ENCODE results near the gene FARP2. TPM values are rescaled to one million over a fixed set of nuclear protein-coding genes. Genes with fewer than 3 reads are reported as not detected.

Gene FARP2
- total and polyA plus RNA-seq, 10 of the 15 experiments (the other 5 are each of a cell fraction or from before 2014, with no cell fraction given) = 5.5 to 67.5 (median 36.8) TPM

DNA sequence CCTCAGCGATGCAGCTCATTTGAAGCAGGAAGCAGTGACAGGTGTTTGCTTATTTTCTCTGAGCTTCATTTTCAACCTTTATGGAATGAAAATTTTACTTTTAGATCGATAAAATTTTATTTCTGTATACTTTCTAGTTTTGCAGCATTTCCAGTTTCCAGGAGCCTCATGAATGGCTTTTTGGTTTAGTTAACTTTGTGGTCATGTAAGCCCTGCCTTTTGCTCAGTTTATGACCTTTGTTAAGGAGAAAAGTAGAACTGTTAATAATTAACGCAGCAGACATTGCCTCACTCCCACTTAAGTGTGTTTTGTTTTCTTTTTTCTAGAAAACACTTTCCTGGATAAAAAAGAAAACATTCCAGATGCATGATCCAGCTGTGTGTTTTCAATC, 4.4 kb upstream of the FARP2 start:
- intact Hi-C loops (cut with micrococcal nuclease; ENCODE audit: unreplicated experiment) = loop anchor here (10.0 kb wide), 1 partner anchor 263 kb away; no protein-coding TSS in a partner anchor
- Histone ChIP-seq H3K4me3 (no peak overlapping the region), H3K79me2 (ENCODE audit: control insufficient read depth, insufficient read depth, low read length) (peaks cover 5% of the 10 kb centered on the region), H3K4me1 (ENCODE audit: control insufficient read depth, insufficient read depth, low read length) (no peaks in the 10 kb centered on the region; the same call in 1 of the 2 replicates), H3K9ac (ENCODE audit: control insufficient read depth, insufficient read depth, low read length) (no peak overlapping the region), H4K20me1 (ENCODE audit: control insufficient read depth, insufficient read depth) (no peaks in the 10 kb centered on the region), H3K9me3 (replicated peaks; ENCODE audit: control insufficient read depth, insufficient read depth, low read length) (no peaks in the 10 kb centered on the region), H3K36me3 (ENCODE audit: control insufficient read depth in 2 of 2, insufficient read depth in 2 of 2, low read length in 1 of 2) (peaks cover 15 to 35% of the 10 kb centered on the region in 2 experiments), H3K27ac (ENCODE audit: control insufficient read depth, insufficient read depth) (no peak overlapping the region), H2AFZ (ENCODE audit: control insufficient read depth, low read depth, low read length) (no peak overlapping the region), H3K27me3 (replicated peaks in 1 of 2; ENCODE audit: control insufficient read depth in 2 of 2, insufficient read depth in 2 of 2, low read length in 1 of 2) (no peaks in the 10 kb centered on the region), H3K4me2 (ENCODE audit: control insufficient read depth, insufficient read depth) (no peak overlapping the region)
- in situ Hi-C loops (cut with MboI) = loop anchor here (5.0 kb wide), 1 partner anchor 526 kb away; no protein-coding TSS in a partner anchor
- POLR2A ChIA-PET = no interaction called here
- no TSS peak for BruUV-seq (replicated peaks)
- CTCF ChIA-PET = interaction anchor here (1.0 to 2.5 kb wide), 4 partner anchors 11 to 41 kb away, joined by 3 to 7 read pairs (median 5); no protein-coding TSS in a partner anchor
- WGBS (ENCODE audit: insufficient coverage, insufficient replicate concordance, low lambda C conversion rate, missing lambda C conversion rate) = 66% methylated on average over 3 of the region's 3 CpGs
- TF ChIP-seq YBX1 (IDR thresholded peaks at IDR 0.05) (no peak), KLF5 (IDR thresholded peaks at IDR 0.05; ENCODE audit: partially characterized antibody) (no peak), CBFB (IDR thresholded peaks at IDR 0.05; ENCODE audit: low read depth) (no peak), MXI1 (IDR thresholded peaks at IDR 0.05; ENCODE audit: low read depth, low read length) (no peak), SUZ12 (IDR thresholded peaks at IDR 0.05; ENCODE audit: unreplicated experiment) (no peak), SPI1 (IDR thresholded peaks at IDR 0.05; ENCODE audit: borderline replicate concordance, insufficient read depth, low read depth, low read length) (no peak), BMI1 (IDR thresholded peaks at IDR 0.05; ENCODE audit: borderline replicate concordance) (no peak), KDM1A (IDR thresholded peaks at IDR 0.05; ENCODE audit: borderline replicate concordance) (no peak), NR2C2 (IDR thresholded peaks at IDR 0.05; ENCODE audit: borderline replicate concordance, control insufficient read depth, insufficient read length, low read depth) (no peak), MYB (IDR thresholded peaks at IDR 0.05; ENCODE audit: borderline replicate concordance, low read depth, low read length) (no peak), SRF (IDR thresholded peaks at IDR 0.05; ENCODE audit: low read depth in 2 of 2, low read length in 2 of 2) (no peak), CREM (IDR thresholded peaks at IDR 0.05; ENCODE audit: low read depth) (no peak), MYC (IDR thresholded peaks at IDR 0.05; ENCODE audit: insufficient read depth, insufficient read length, insufficient replicate concordance, low read length, severe bottlenecking) (no peak), ZNF217 (IDR thresholded peaks at IDR 0.05) (no peak)
- TF ChIP-seq, protein P1, sequence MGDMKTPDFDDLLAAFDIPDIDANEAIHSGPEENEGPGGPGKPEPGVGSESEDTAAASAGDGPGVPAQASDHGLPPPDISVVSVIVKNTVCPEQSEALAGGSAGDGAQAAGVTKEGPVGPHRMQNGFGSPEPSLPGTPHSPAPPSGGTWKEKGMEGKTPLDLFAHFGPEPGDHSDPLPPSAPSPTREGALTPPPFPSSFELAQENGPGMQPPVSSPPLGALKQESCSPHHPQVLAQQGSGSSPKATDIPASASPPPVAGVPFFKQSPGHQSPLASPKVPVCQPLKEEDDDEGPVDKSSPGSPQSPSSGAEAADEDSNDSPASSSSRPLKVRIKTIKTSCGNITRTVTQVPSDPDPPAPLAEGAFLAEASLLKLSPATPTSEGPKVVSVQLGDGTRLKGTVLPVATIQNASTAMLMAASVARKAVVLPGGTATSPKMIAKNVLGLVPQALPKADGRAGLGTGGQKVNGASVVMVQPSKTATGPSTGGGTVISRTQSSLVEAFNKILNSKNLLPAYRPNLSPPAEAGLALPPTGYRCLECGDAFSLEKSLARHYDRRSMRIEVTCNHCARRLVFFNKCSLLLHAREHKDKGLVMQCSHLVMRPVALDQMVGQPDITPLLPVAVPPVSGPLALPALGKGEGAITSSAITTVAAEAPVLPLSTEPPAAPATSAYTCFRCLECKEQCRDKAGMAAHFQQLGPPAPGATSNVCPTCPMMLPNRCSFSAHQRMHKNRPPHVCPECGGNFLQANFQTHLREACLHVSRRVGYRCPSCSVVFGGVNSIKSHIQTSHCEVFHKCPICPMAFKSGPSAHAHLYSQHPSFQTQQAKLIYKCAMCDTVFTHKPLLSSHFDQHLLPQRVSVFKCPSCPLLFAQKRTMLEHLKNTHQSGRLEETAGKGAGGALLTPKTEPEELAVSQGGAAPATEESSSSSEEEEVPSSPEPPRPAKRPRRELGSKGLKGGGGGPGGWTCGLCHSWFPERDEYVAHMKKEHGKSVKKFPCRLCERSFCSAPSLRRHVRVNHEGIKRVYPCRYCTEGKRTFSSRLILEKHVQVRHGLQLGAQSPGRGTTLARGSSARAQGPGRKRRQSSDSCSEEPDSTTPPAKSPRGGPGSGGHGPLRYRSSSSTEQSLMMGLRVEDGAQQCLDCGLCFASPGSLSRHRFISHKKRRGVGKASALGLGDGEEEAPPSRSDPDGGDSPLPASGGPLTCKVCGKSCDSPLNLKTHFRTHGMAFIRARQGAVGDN (IDR thresholded peaks at IDR 0.05) = no peak
- TF ChIP-seq, protein P2, sequence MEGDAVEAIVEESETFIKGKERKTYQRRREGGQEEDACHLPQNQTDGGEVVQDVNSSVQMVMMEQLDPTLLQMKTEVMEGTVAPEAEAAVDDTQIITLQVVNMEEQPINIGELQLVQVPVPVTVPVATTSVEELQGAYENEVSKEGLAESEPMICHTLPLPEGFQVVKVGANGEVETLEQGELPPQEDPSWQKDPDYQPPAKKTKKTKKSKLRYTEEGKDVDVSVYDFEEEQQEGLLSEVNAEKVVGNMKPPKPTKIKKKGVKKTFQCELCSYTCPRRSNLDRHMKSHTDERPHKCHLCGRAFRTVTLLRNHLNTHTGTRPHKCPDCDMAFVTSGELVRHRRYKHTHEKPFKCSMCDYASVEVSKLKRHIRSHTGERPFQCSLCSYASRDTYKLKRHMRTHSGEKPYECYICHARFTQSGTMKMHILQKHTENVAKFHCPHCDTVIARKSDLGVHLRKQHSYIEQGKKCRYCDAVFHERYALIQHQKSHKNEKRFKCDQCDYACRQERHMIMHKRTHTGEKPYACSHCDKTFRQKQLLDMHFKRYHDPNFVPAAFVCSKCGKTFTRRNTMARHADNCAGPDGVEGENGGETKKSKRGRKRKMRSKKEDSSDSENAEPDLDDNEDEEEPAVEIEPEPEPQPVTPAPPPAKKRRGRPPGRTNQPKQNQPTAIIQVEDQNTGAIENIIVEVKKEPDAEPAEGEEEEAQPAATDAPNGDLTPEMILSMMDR (IDR thresholded peaks at IDR 0.05 in 2 of 3, conservative IDR thresholded peaks at IDR 0.05 in 1 of 3; ENCODE audit: control insufficient read depth in 2 of 3, extremely low read depth in 1 of 3, insufficient read depth in 1 of 3, low read depth in 3 of 3, low read length in 3 of 3) = no peak
- DNase-seq (ENCODE audit: low read depth, low spot score) (no peak), ATAC-seq (no peak), FAIRE-seq (no peak)
- RAD21 ChIA-PET (ENCODE audit: unreplicated experiment) = interaction anchor here (1.4 kb wide), 1 partner anchor 41 kb away, joined by 4 read pairs; no protein-coding TSS in a partner anchor
- SMC1A ChIA-PET (ENCODE audit: uncharacterized antibody, unreplicated experiment) = interaction anchor here (1.1 to 2.1 kb wide), 3 partner anchors 30 to 115 kb away, joined by 3 to 9 read pairs (median 3); no protein-coding TSS in a partner anchor

Measured in GM12878 (cell line).